Measurements from ENCODE around the gene ZBTB16.
A peak's percentile ranks its signal among the peaks of the same experiment; 100 is the strongest.

The ZBTB16 gene

DNA sequence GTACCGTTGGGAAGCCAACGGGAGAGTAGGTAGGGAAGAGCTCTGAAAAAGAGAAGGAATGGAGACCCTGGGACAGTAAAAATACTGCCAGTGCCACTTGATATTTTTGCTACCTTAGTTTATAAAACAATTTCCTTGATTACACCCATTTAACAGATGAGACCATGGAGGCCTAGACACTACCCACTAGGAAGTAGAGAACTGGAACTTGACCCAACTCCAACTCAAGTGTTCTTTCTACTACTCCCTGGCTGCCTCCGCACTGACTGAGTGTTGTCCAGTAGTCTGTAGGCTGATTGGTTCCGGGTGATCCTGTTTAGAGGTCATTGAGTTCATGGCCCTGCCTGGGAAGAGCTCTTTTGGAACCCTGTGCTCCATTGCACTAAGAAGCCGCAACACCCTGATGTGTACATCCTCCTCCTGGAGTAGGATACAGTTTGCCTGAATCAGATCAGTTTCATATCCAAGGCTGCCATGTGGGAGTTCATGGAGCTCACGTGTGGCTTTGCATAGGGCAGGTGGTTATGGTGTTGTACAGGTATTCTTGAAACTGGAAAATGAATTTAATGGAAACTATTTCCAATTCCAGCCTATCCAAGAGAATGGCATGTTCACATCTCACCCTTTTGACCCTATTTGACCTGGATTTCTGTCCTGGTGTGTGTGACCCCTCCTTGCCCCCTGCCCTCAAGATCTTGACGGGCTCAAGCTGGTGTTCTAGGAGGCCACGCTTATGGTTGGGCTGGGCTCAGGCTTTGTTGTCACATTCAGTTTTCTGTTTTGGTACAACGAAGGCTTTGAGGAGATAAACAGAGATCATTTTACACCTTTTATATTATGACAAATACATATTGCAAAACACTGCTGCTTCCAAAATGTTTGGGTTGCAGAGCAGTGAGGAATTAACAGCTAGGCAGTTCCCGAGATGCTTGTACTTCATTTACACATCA, 134.5 kb downstream of the ZBTB16 start:
- Histone ChIP-seq H3K4me1 (ENCODE audit: insufficient read depth, poor library complexity, severe bottlenecking) (peaks cover 40% of the 10 kb centered on the region), H3K36me3 (ENCODE audit: low read depth) (peaks cover 3% of the 10 kb centered on the region; the same call in 1 of the 2 replicates), H3K27me3 (ENCODE audit: insufficient read depth, poor library complexity, severe bottlenecking) (no peaks in the 10 kb centered on the region), H3K9me3 (ENCODE audit: severe bottlenecking) (no peaks in the 10 kb centered on the region), H3K4me3 (ENCODE audit: severe bottlenecking) (no peak overlapping the region), H3K27ac (ENCODE audit: poor library complexity, severe bottlenecking) (peak overlapping the region; percentile 70)
- TF ChIP-seq, protein P1, sequence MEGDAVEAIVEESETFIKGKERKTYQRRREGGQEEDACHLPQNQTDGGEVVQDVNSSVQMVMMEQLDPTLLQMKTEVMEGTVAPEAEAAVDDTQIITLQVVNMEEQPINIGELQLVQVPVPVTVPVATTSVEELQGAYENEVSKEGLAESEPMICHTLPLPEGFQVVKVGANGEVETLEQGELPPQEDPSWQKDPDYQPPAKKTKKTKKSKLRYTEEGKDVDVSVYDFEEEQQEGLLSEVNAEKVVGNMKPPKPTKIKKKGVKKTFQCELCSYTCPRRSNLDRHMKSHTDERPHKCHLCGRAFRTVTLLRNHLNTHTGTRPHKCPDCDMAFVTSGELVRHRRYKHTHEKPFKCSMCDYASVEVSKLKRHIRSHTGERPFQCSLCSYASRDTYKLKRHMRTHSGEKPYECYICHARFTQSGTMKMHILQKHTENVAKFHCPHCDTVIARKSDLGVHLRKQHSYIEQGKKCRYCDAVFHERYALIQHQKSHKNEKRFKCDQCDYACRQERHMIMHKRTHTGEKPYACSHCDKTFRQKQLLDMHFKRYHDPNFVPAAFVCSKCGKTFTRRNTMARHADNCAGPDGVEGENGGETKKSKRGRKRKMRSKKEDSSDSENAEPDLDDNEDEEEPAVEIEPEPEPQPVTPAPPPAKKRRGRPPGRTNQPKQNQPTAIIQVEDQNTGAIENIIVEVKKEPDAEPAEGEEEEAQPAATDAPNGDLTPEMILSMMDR (IDR thresholded peaks at IDR 0.05; ENCODE audit: poor library complexity, severe bottlenecking): no peak
- DNase-seq (ENCODE audit: low spot score) (no peak), ATAC-seq (ENCODE audit: low read depth) (no peak)

DNA sequence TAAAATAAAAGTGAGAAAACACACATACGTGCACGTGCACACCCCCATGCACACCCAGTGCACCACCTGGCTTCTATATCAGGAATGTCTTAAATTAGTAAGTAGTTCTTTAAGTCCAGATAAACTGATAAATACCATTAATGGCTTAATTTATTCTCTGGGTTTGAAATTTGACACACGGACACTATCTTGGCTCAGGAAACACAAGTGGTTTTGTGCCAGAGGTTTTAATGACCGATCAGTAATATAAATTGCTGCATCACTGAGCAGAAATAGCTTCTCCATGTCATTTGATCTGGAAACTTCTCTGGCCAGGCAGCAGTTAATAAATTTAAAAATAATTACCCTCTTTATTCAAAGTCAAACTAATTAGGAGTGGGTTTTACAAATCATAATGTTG, 135.2 kb downstream of the ZBTB16 start:
- Histone ChIP-seq H3K27me3 (ENCODE audit: insufficient read depth, poor library complexity, severe bottlenecking) (no peaks in the 10 kb centered on the region), H3K9me3 (ENCODE audit: severe bottlenecking) (no peaks in the 10 kb centered on the region), H3K36me3 (ENCODE audit: low read depth) (peaks cover 3% of the 10 kb centered on the region; the same call in 1 of the 2 replicates), H3K4me1 (ENCODE audit: insufficient read depth, poor library complexity, severe bottlenecking) (peaks cover 40% of the 10 kb centered on the region), H3K4me3 (ENCODE audit: severe bottlenecking) (no peak overlapping the region), H3K27ac (ENCODE audit: poor library complexity, severe bottlenecking) (peak overlapping the region; percentile 70)
- no peak for DNase-seq (ENCODE audit: low spot score)
- no peak for ATAC-seq (ENCODE audit: low read depth)
- TF ChIP-seq, protein P1 (IDR thresholded peaks at IDR 0.05; ENCODE audit: poor library complexity, severe bottlenecking): no peak

DNA sequence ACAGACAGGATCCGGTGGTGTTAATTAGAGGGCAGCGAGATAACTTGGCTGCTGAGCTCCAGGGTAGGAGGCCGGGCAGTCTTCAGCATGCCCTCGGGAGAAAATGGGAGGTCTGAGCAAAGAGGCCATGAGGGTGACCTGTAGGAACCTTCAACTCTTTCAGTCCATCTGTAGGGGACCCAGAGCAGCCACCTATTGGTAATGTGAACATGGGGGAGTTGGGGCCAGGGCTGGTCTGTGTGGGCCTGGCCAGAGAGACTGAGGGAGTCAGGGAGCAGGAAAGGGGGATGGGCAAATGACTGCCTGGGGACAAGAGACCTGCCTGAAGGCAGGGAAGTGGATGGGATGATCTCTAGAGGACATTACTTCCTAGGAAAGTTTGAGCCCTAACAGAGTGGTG, 135.6 kb downstream of the ZBTB16 start:
- DNase-seq (ENCODE audit: low spot score) (no peak), ATAC-seq (ENCODE audit: low read depth) (no peak)
- Histone ChIP-seq H3K9me3 (ENCODE audit: severe bottlenecking) (no peaks in the 10 kb centered on the region), H3K27ac (ENCODE audit: poor library complexity, severe bottlenecking) (peak overlapping the region; percentile 70), H3K4me1 (ENCODE audit: insufficient read depth, poor library complexity, severe bottlenecking) (peaks cover 40% of the 10 kb centered on the region), H3K4me3 (ENCODE audit: severe bottlenecking) (no peak overlapping the region), H3K27me3 (ENCODE audit: insufficient read depth, poor library complexity, severe bottlenecking) (no peaks in the 10 kb centered on the region), H3K36me3 (ENCODE audit: low read depth) (no peaks in the 10 kb centered on the region)
- TF ChIP-seq, protein P1 (IDR thresholded peaks at IDR 0.05; ENCODE audit: poor library complexity, severe bottlenecking): no peak

DNA sequence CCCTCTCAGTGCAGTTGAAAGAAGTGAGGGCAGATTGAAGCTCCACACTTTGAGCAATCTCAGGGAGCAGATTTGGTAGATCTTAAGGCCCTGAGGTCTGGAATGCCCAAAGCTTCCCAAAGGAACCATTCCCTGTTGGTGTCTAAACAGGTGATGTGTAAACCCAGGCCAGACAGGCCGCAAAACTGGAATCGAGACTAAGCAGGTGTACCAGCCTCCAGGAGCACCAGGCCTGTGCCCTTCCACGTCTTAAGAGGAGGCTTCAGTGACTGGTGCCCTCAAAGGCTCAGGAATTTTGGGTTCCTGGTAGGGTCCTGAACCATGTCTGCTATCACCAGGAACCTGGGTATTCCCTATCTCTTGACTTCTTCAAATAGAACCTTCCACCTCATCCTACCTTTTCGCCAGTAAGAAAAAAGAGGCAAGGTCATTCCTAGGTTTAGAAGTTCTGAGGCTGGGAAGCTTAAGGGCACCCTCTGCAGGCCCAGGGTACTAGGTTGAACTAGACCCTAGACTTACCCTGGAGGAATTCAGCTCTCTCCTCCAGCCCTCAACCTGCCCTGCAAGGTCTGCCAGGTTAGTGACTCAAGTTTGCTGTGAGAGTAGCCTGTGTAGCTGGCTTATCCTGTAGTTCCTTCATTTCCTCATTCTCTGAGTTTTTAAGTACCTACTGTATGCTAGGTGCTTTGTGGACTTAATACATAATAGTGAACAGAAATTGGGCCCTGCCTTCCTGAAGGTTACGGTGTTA, 136.6 kb downstream of the ZBTB16 start:
- Histone ChIP-seq H3K4me3 (ENCODE audit: severe bottlenecking) (no peak overlapping the region), H3K36me3 (ENCODE audit: low read depth) (no peaks in the 10 kb centered on the region), H3K27ac (ENCODE audit: poor library complexity, severe bottlenecking) (peak overlapping the region; percentile 70), H3K9me3 (ENCODE audit: severe bottlenecking) (no peaks in the 10 kb centered on the region), H3K27me3 (ENCODE audit: insufficient read depth, poor library complexity, severe bottlenecking) (no peaks in the 10 kb centered on the region), H3K4me1 (ENCODE audit: insufficient read depth, poor library complexity, severe bottlenecking) (peaks cover 40% of the 10 kb centered on the region)
- ATAC-seq (ENCODE audit: low read depth): peak; percentile 64
- no peak for DNase-seq (ENCODE audit: low spot score)
- TF ChIP-seq, protein P1 (IDR thresholded peaks at IDR 0.05; ENCODE audit: poor library complexity, severe bottlenecking): no peak
